ENCODE measurements around the gene HAL. TPM values are rescaled to one million over a fixed set of nuclear protein-coding genes. Genes with fewer than 3 reads are reported as not detected.

HAL gene
- total and polyA plus RNA-seq, 2 of the 13 experiments (the other 11 are each of a cell fraction or from before 2014, with no cell fraction given): 0.89 to 37.8 TPM

GRCh38 chr12:95974358-95974757, 21.8 kb downstream of the HAL start (continued):
- TF ChIP-seq ZNF576 (CRISPR knock-in tag; IDR thresholded peaks at IDR 0.05) (no peak), MEIS2 (CRISPR knock-in tag; IDR thresholded peaks at IDR 0.05) (no peak; the same call in 1 of the 2 replicates), ZNF121 (CRISPR knock-in tag; IDR thresholded peaks at IDR 0.05) (no peak), RFXANK (CRISPR knock-in tag; IDR thresholded peaks at IDR 0.05) (no peak), ZBTB14 (CRISPR knock-in tag; IDR thresholded peaks at IDR 0.05) (no peak), PBX2 (CRISPR knock-in tag; IDR thresholded peaks at IDR 0.05) (peak; percentile 44; the same call in 1 of the 2 replicates), ZNF484 (CRISPR knock-in tag; IDR thresholded peaks at IDR 0.05; ENCODE audit: borderline replicate concordance, low read depth) (no peak), RERE (CRISPR knock-in tag; IDR thresholded peaks at IDR 0.05; ENCODE audit: low read depth) (peak; percentile 96), PAXIP1 (CRISPR knock-in tag; conservative IDR thresholded peaks at IDR 0.05) (peak; percentile 99), TARDBP (CRISPR knock-in tag; IDR thresholded peaks at IDR 0.05) (peak; percentile 81; the same call in 1 of the 2 replicates), ZNF546 (CRISPR knock-in tag; conservative IDR thresholded peaks at IDR 0.05) (no peak), FOXA3 (CRISPR knock-in tag; IDR thresholded peaks at IDR 0.05) (peak; percentile 98), ISX (CRISPR knock-in tag; conservative IDR thresholded peaks at IDR 0.05) (no peak), REXO4 (CRISPR knock-in tag; IDR thresholded peaks at IDR 0.05; ENCODE audit: borderline replicate concordance) (no peak), ZBTB25 (CRISPR knock-in tag; IDR thresholded peaks at IDR 0.05) (peak; percentile 80; the same call in 1 of the 2 replicates), SOX6 (IDR thresholded peaks at IDR 0.05) (no peak), SOX6 (CRISPR knock-in tag; IDR thresholded peaks at IDR 0.05) (peak; percentile 97), ZNF264 (CRISPR knock-in tag; IDR thresholded peaks at IDR 0.05) (no peak), ZNF501 (CRISPR knock-in tag; IDR thresholded peaks at IDR 0.05) (no peak)
